Central memory CD4-positive, alpha-beta T cell (primary cell): ENCODE data around the gene CPNE6.

ENCODE experiments used
- DNase-seq: peaks from one replicate; pipeline ENCODE4 v3.0.0; 2022

The CPNE6 gene

DNA sequence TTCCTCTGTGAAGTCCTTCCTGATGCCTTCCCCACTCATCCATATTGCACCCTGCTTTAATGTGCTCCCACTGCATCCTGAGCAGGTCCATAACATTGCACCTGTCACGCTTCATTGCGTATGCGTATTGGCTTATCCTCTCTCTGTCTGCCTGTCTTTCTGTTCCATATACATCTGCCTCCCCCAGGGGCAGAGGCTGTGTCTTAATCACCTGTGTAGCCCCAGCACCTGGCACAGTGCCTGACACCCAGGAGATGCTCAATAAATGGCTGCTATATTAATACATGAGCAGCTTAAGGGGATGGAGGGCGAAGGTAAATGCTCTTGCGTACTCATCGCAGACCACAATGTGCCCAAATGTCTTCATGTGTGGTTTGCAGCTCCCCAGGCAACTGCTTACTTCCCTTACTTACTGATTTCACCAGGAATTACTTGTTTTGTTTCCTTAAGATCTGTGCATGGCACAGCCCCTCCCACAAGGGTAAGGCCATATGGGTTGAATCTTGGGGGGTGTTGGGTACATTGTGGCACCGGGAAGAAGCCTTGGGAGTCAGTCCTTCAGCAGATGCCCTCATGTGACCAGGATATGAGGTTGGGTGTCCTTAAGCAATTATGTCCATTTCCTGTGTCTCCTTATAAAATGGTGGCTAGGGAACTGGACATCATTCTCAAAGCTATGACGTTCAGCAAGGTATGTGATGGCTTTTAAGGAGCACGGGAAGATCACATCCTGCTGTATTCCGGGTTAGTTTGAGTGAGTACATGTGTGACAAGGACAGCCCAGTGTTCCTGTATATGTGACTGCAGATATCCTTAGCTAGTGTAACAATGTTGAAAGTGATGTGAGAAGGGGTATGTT, 848 bp upstream of the CPNE6 start:
- DNase-seq = no peak

DNA sequence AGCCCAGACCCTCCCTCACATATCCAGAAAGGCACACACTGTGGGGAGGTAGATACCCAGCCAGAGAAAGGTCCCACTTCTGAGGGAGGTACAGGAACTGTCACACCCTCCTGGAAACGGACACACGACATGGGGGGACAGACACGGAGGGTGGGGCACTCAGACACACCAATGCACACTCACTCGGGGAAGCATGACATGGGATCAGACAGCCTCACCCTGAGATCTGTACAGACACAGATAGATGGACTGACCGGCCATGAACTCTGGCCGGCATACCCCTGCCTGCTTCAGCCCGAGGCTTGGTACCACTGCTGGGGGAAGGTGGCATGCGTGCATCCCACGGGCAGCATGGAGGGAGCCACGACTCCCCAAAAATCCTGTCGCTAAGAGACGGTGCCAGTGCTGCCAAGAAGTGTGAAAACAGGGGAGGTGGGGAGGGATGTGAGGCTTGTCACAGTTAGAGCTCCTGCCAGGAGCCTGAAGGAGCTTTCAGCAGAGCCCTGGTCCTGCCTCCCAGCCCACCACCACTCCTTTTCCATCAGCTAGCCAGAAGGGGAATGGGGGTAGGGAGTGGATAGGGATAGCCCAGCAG, 571 bp downstream of the CPNE6 start:
- no peak for DNase-seq

DNA sequence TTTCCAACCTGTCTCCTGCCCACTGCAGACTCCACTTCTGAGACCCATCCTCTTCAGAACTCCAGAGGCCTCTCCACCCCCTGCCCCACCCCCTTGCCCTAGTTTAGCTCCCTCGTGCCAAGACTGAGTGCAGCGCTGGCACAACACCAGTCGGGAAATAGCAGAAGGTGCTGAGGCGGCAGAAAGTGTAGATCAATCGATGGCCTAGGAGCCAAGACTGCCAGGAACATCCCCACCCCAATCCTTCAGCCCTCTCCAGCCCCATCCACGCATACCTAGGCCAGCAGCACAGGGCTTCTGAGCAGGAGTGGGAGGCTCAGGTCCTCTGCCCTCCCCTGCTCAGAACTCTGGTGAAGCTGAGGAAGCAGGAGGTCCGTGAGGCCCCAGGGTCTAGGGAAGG, 1.1 kb downstream of the CPNE6 start:
- DNase-seq = no peak

DNA sequence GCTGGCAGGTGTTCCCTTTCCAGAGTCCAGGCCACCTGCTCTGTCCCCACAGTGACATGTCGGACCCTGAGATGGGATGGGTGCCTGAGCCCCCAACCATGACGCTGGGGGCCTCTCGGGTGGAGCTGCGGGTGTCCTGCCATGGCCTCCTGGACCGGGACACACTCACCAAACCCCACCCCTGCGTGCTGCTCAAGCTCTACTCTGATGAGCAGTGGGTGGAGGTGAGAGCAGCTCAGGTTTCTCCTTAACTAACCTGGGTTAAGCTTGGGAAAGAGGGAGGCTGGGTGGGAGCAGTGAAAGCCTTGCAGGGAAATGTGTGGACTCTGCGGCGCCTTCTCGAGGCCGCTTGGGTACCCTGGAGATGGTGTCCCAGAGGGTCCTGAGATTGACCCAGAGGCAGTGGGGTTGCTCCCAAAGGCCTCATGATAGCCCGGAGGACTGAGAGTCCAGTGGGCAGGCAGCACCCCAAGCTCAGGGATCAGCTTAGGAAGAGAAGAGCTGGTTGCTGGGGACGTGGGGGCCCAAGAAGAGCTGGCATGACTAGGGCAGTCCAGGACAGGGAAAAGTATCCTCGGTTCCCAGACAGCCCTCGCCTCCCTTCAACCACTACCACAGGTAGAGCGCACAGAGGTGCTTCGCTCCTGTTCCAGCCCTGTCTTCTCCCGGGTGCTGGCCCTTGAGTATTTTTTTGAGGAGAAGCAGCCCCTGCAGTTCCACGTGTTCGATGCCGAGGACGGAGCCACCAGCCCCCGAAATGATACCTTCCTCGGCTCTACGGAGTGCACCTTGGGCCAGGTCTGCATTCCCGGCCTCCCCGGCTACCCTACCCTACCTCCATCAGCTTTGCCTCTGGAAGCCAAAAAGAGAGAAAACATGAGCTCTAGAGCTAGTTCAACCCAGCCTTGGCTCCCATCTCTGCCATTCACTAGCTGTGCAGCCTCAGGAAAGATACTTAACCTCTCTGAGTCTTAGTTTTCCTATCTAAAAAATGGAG, 1.8 kb downstream of the CPNE6 start:
- DNase-seq = no peak

DNA sequence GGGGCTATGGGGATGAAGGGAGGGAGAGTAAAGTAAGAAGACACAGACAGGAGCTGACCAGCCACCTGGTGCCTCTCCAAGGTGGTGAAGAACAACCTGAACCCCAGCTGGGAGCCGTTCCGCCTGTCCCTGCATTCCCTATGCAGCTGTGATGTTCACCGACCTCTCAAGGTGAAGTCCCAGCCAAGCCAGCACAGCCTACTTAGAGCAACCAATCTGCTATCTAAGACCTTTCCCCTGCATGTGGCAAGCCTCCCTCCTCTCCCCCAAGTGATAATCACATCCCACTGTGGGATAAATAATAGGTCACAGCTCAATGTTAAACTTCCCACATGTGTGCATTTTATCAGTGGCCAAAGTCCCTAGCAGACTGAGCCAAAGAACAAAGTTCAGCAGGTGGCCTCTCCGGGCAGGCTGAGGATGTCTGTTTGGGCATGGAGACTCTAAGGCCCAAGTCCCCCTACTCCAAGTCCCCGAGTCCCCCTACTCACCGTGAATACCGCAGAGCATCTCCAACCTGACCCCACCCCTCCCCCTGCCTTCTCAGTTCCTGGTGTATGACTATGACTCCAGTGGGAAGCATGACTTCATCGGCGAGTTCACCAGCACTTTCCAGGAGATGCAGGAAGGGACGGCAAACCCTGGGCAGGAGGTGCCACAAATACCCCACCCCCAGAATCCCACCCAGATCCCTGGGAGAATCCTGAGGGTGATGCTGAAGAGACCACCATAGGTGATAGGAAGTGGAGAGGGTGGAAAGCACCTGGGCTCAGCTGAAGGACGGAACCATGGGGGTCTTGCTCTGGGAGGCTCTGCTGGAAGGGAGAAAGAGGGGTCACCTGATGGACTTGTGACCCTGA, 3.5 kb downstream of the CPNE6 start:
- no peak for DNase-seq

DNA sequence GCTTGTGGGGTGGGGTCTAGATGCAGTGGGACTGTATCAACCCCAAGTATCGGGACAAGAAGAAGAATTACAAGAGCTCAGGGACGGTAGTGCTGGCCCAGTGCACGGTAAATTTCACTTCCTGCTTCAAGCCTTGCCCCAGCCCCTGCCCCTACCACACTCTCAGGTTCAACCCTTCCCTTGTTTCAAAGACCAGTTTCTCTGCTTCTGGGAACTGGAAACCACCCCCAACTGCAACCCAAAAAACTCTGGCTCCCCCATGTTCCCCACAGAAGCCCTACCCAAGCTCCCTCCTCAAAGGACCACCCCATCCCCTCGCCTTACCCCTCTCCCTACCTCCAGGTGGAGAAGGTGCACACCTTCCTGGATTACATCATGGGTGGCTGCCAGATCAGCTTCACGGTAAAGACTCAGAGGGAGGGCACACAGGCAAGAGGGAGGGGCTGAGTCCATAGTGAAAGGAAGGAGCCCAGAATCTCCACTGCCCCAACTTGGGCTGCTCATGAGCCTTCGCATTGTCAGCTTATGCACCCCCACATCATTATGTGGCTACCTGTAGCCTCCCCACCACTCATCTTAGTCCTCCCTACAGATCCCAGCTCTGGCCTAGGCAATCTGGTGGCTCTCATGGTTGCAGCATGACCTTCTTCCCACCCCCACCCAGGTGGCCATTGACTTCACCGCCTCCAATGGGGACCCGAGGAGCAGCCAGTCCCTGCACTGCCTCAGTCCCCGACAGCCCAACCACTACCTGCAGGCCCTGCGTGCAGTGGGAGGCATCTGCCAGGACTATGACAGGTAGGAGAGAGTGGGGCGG, 4.3 kb downstream of the CPNE6 start:
- DNase-seq = no peak

DNA sequence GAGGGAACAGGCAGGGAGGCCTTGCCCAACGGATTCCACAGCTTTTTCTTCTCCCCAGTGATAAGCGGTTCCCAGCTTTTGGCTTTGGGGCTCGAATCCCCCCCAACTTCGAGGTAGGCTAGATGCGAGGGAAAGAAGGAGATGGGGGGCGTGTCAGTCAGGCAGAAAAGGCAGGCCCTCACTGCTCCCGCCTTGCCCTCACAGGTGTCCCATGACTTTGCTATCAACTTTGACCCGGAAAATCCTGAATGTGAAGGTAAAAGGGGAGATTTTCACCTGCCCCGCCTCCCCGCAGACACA, 4.9 kb downstream of the CPNE6 start:
- no peak for DNase-seq

DNA sequence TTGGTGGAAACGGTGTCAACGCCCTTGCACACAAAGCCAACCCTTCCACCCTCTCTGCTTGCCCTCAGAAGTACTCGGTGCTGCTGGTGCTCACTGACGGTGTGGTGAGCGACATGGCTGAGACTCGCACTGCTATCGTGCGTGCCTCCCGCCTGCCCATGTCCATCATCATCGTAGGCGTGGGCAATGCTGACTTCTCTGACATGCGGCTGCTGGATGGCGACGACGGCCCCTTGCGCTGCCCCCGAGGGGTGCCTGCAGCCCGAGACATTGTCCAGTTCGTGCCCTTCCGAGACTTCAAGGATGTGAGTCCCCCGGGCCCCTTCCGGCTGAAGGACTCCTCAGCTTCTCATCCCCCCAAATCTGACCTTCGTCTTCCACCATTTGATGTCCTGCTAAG, 5.7 kb downstream of the CPNE6 start:
- no peak for DNase-seq

DNA sequence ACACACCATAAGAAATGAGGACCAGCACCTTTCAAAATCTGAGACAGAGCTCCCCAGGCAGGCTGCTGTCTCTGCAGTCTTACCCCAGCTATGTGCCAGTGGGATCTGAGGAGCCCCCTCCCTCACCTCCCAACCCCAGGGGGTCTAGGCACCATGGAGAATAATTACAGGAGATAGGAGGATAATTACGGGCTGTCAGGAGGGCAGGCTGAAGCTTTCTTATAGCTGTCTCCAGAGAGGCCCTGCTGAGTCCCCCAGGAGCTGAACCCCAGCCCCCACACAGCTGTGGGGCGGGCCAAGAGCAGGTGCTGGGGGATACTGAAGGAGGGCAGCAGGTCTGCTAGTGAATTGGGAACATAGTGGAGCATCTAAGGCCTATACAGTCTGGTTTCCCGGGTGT, 6.8 kb downstream of the CPNE6 start:
- DNase-seq = no peak

DNA sequence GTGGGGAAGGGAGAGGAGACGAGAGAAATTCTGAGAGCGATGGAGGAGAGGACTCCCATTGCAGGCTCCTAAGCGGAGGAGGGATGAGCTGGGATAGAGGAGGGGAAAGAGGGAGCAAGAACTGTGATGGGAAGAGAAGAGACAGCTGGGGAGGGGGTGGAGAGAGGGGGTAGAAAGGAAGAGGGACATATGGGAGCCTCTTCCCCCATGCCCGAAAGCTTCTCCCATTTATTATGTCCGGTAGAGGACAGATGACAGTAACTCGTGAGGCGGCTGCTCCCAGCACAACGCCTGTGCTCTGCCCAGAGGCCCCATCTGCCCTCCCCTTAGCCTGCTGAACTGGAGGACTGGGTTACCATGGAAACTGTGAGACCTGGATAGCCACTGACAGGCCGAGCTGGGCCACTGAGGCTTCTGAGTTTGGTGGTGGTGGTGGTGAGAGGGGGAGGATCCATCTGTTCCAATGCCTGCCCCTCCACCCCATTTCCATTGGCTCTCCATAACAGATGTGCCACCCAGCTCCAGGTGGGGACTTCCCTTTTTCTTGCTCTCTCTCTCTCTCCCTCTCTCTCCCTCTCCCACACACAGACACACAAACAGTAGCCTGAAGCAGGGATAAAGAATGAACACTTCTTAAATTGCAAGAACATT, 8.3 kb downstream of the CPNE6 start:
- DNase-seq = no peak

DNA sequence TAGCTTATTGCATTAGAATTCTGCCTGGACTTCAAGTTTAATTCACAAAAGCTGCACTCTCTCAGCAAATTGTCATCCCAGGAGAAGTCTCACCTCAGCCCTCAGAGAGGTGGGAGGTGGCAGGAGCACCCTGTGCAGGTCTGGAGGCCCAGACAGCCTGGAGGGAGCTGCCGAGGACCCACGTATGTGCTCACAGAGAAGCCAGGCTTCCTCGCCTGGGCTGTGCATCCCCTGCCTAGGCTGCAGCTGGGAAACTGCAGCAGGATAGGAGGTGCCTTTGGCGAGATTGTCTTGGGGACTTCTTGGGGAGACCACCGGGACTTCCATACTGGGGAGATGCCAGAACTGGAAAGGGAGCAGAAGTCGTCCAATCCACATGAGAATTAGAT, 8.8 kb downstream of the CPNE6 start:
- no peak for DNase-seq

DNA sequence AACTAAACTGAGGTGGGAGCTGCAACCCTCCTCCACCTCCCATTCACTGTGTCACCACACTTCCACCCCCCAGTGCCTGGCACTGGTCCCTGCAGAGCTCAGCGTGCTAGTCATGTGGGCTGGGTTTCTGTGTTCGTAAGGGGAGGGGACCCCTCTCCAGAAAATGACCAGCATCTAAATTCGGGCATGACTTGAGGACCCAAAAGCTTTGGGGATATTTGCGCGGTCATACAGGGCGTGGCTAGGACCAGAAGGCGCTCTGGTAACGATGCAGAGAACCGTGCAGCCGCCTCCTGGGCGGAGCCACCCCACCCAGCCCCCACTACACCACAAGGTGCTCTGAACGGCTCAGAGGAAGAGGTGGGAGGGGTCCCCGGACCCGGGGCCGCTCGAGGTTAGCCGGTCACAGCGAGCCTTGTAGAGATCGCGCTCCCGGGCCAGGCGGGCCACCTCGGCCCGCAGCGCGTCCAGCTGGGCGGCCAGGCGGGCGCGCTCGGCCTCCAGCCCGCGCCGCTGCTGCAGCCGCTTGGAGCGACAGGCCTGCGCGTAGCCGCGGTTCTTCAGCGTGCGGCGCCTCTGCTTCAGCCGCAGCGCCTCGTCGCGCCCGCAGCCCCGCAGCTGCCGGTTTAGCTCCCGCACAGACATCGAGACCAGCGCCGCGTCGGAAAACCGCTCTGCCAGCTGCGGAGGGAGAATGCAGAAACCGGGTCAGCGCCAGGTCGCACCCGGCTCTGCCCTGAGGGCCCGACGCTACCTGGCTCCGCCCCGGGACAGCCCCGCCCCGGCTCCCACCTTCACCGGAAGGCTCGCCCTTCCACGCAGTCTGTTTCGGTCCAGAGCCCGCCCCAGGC, 9.8 kb downstream of the CPNE6 start:
- peak; percentile 59 for DNase-seq

DNA sequence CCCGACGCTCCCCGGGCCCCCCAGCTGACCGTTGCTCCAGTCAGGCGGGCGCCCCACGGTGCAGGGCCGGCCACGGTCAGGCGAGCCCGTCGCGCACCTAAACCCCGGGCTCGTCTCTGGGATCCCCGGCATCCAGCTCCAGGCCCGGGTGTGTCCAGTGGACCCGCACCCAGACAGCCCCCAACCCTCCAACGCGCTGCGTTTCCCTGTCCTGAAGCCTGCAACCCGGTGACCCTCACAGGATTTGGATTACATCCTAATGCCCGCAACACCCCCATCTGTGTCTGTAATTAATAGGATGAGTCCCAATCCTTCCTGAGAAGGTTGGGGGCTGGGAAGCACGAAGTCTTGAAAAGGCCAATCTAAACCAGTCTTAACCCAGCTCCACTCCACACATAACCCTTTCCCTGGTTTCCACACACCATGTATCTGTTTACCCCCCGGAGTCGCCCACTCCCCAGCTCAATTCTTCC, 10.4 kb downstream of the CPNE6 start:
- no peak for DNase-seq

DNA sequence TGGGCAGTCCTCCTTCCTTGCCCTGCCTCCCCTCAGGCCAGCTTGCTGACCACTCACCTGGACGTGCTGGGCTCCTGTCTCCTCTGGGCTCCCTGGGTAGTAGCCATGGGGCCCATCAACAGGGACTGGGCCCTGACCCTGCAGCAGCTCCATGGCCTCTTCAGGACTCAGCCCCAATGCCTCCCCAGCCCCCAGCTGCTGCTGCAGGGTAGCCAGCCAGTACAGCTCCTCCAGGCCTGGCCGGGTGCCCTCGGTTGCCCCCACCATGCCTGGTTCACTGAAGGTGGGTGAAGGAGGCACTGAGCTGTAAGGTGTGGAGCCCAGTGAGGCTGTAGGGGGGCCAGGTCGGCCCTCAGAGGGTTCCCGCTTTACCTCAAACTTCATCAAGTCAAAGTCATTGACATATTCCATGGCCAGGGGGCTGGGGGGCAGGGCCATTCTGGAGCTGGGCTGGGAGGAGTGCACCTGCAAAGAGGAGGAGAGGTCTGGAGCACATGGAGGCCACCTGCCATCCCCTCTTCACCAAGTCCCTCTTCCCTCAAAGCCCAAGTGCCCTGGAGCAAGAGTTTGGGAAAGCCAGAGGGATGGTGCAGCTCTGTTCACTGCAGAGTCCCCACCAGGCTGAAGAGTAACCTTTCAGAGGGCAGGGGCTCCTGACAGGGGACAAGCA, 11.2 kb downstream of the CPNE6 start:
- DNase-seq = no peak

DNA sequence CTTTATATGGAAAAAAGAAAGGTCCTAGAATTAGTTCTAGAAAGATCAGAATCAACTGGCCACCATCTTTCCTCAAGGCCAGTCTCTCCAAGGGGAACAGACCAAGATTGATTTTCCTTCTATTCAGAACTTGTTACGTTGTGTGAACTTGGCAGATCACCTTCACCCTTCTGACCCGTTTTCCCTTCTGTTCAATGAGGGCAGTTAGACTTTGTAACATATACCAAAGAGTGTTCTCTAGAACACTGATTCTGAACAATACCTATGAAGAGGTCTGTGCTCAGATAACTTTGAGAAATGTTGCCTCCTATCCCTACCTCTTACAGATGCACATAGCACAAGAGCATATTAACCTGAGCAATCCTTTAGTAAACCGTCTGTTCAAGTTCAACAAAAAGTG, 12.1 kb downstream of the CPNE6 start:
- no peak for DNase-seq

DNA sequence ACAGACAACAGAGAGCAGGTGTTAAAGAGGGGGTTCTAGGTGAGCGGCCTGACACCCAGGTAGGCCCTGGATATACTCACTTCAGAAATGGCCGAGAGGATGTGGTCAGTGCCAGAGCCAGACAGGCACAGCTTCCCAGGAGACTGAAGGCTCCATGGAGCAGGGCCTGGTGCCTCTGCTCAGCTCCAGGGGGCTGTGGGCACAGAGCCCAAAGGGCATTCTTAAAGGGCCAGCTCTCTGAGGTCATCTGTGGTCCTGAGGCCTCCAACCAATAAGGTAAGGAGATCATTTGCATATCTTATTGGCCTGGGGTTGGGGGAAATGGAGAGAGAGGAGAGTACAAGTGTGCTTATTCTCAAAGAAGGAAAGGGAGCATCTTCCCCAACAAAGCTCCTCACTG, 13.1 kb downstream of the CPNE6 start:
- no peak for DNase-seq

DNA sequence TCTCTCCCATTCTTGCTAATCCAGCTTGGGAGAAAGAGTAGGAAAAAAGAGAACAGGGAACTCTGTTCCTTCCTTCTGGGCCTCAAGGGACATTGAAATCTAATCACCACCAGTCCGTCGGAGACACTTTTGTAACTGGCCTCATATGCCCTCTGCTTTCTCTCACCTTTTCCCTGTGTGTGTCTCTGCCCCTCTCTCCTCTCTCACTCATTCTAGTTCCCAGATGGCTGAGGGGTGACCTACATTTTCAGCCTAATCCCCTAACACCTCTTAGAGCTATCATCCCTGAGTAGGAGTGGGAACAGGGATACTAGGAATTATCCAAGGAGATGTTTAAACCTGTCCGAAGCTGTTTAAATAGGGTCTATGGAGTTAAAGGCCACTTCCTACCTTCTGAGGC, 13.9 kb downstream of the CPNE6 start:
- no peak for DNase-seq

DNA sequence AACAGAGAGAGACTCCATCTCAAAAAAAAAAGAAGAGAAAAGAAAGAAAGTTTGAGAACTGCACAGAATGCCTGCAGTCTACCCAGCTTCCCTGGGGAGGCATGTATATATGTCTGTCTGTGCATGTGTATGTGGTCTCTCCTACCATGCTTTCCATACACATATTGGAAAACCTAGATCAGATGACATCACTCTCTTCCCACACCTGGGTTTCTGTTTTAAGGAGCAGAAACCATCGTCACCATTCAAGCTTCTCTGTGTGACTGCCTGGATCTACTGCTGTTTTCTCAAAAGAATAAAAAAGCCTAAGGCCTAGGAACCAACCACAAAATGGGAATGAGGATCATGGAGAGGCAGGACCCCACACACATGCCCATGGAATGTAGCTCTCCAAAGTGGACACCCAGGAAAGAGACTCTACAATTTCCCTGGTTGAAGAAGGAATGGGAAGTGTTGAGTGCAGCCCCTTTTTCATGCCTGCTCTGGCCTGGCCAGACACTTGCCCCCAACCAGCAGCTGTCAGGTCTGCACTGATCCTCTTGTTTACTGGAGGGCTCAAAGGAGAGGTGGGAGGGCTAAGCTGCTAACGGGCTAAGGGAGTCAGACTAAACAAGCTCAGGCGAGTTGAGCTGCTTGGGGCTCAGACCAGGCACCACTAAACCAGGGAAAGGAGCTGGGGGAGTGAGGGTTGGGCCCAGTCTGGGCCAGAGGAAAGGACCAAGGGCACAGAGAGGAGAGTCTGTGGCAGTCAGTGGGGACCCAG, 15.0 kb downstream of the CPNE6 start:
- DNase-seq = no peak

DNA sequence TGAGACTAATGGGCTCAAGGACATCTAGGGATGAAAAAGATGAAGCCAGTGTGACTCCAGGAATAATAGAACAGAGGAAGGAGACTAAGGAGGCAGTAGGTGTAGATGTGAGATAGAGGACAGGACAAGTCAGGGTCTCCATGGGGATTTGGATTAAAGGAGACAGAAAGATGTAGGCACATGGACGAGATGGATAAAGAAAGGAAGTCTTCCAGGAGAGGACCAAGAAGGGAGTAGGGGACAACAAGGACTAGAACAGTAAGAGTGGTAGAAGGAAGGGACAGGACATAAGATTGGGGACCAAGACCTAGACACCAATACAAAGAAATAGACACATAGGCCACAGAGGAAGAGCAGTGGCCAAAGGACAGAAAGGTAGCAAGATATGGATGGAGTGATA, 15.6 kb downstream of the CPNE6 start:
- no peak for DNase-seq
